Panc1 (cell line): ENCODE measurements around the gene SDSL.

Experiments used
- CTCF ChIP-seq: fragments of 450-650 bp; IDR thresholded peaks from 2 replicates; pipeline ENCODE4 v1.5.1; 2017; ENCODE audit warnings: mild to moderate bottlenecking
- POLR2AphosphoS5 ChIP-seq: IDR thresholded peaks from 2 replicates; pipeline ENCODE4 v1.6.1; 2012; ENCODE audit warnings: mild to moderate bottlenecking, low read depth, low read length, moderate library complexity
- REST ChIP-seq, 2 experiments: IDR thresholded peaks; 2 replicates each; pipeline ENCODE4 v1.6.1; 2011 to 2012; ENCODE audit warnings: low read depth in 2 of 2, control low read depth in 1 of 2, low read length in 1 of 2, mild to moderate bottlenecking in 1 of 2, moderate library complexity in 1 of 2; ENCODE audit not compliant: insufficient read depth in 1 of 2
- SIN3A ChIP-seq: IDR thresholded peaks from 2 replicates; pipeline ENCODE4 v1.6.1; 2012; ENCODE audit warnings: low read depth, mild to moderate bottlenecking, low read length, moderate library complexity, borderline replicate concordance; ENCODE audit not compliant: insufficient read depth
- TCF7L2 ChIP-seq: IDR thresholded peaks from 2 replicates; pipeline ENCODE4 v1.6.1; 2011; ENCODE audit warnings: mild to moderate bottlenecking, low read depth, low read length, inconsistent platforms

GRCh38 chr12:113449839-113450238, 27.7 kb downstream of the SDSL start:
- no peak for TF ChIP-seq TCF7L2
- no peak for TF ChIP-seq POLR2AphosphoS5
- TF ChIP-seq CTCF = no peak
- TF ChIP-seq SIN3A = no peak
- TF ChIP-seq REST (IDR thresholded peaks at IDR 0.05; ENCODE audit: insufficient read depth in 1 of 2, low read depth in 2 of 2, low read length in 1 of 2) = no peak
